Body of pancreas (tissue), 4 donors: ENCODE results near the gene ZP2. TPM values are rescaled to one million over a fixed set of nuclear protein-coding genes. Genes with fewer than 3 reads are reported as not detected.
"Not testable (repeated sequence)": the region's sequence is repeated elsewhere in the genome, so short reads cannot be mapped to it uniquely, and the experiment has no call there.

Experiments used
- ATAC-seq: fragments of 150-250 bp; one replicate; pipeline ENCODE4 v1.9.1; 2016
- DNase-seq, 4 donors: peaks; one replicate each; pipeline ENCODE4 v3.0.0-alpha.2; 2019
- H3K27ac ChIP-seq, 4 donors: fragments of 200-600 bp; sonication (generic); 1 replicate in 3 of 4; 2 replicates in 1 of 4; pipeline versions ENCODE4 v1.5.1 to v1.6.1; 2016 to 2019; ENCODE audit warnings: mild to moderate bottlenecking in 1 of 4, mixed read lengths in 1 of 4, moderate library complexity in 1 of 4
- H3K27me3 ChIP-seq, 2 donors: fragments of 200-600 bp; sonication (generic); one replicate each; pipeline ENCODE4 v1.6.0; 2016; ENCODE audit warnings: mild to moderate bottlenecking in 1 of 2
- H3K36me3 ChIP-seq, 2 donors: fragments of 200-600 bp; sonication (generic); replicated peaks in 1 of 2; 2 replicates each; pipeline ENCODE4 v1.5.1; 2016; ENCODE audit warnings: low read depth in 2 of 2; ENCODE audit not compliant: insufficient read depth in 1 of 2
- H3K4me1 ChIP-seq: fragments of 200-600 bp; sonication (generic); one replicate; pipeline ENCODE4 v1.6.0; 2016
- H3K4me3 ChIP-seq, 2 donors: fragments of 200-600 bp; sonication (generic); 1 replicate in 1 of 2; 2 replicates in 1 of 2; pipeline ENCODE4 v1.5.1; 2016 to 2019
- H3K9me3 ChIP-seq, 3 donors: fragments of 200-600 bp; sonication (generic); 1 replicate in 2 of 3; 2 replicates in 1 of 3; pipeline ENCODE4 v1.5.1; 2016
- POLR2A ChIP-seq, 3 donors: fragments of 450-650 bp; IDR thresholded peaks; one replicate each; pipeline ENCODE4 v1.6.1; 2016; ENCODE audit warnings: antibody characterized with exemption in 3 of 3, mild to moderate bottlenecking in 2 of 3
- WGBS, 2 donors: methylation state at CpG; one replicate each; pipeline ENCODE4 v1.1.5; 2017; 5-methylcytosine and 5-hydroxymethylcytosine counted together
- intact Hi-C: fragments of 100-400 bp; cut with DNase I; formaldehyde crosslinking; loops from one replicate; pipeline ENCODE4 v1.15.1; 2023
- total RNA-seq, 2 donors: library from RNA; depleted of rRNA; stranded (reverse); fragments of >200 nt; gene quantifications; one replicate each; pipeline ENCODE4 v1.1.0, GENCODE V29; 2016
- TF ChIP-seq, protein P1 (sequence below), 7 experiments: fragments of 450-650 bp in 4 of 7; fragments of 200-600 bp in 3 of 7; sonication (generic) in 3 of 7; IDR thresholded peaks; one replicate each; pipeline ENCODE4 v1.5.1; 2016 to 2019; ENCODE audit warnings: antibody characterized with exemption in 7 of 7

ZP2 gene
- total RNA-seq, 2 donors from 2014 or later, result not detected

DNA sequence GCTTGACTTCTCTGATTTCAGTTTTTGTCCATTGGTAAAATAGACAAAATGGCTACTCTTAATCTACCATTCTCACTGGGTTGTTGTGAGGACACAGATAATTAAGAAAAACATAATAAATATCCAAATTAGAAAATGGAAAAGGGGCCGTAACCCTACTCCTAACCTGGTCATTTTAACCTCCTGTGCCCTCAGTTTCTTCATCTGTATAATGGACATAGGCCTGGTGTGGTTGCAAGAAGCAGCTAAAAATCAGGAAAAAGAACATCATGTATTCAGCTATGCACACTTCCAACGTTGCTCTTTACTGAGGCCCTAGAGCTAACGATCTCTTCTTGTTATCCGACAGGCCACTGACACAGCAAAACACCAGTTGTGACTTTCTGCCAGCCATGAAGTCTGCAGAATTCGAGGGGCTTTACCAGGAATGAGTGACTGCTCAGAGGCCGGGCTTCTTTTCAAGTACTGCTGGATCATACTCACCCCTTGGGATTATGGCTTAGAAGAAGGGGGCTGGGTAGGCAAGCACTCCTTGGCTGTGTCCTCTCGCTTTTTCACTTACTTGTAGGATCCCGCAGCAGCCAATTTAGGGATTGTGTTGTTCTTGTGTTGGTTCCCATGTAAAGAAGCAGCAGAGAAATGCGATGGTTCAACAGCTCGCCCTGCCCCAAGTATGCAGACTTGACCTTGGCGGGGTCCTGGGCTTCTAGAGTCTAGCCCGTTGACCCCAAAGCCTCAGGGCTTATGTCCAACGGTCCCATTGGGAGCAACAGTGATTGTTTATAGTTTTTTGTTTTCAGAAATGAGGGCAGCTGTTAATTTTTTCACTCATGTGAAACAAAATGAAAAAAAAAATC lies 32.0 kb downstream of the ZP2 start:
- no peak for TF ChIP-seq POLR2A (IDR thresholded peaks at IDR 0.05)
- TF ChIP-seq, protein P1, sequence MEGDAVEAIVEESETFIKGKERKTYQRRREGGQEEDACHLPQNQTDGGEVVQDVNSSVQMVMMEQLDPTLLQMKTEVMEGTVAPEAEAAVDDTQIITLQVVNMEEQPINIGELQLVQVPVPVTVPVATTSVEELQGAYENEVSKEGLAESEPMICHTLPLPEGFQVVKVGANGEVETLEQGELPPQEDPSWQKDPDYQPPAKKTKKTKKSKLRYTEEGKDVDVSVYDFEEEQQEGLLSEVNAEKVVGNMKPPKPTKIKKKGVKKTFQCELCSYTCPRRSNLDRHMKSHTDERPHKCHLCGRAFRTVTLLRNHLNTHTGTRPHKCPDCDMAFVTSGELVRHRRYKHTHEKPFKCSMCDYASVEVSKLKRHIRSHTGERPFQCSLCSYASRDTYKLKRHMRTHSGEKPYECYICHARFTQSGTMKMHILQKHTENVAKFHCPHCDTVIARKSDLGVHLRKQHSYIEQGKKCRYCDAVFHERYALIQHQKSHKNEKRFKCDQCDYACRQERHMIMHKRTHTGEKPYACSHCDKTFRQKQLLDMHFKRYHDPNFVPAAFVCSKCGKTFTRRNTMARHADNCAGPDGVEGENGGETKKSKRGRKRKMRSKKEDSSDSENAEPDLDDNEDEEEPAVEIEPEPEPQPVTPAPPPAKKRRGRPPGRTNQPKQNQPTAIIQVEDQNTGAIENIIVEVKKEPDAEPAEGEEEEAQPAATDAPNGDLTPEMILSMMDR (IDR thresholded peaks at IDR 0.05), result no peak
- Histone ChIP-seq H3K36me3 (peaks cover 0 to 19% of the 10 kb centered on the region in 2 donors), H3K4me3 (no peak overlapping the region), H3K27ac (no peak overlapping the region), H3K4me1 (no peaks in the 10 kb centered on the region), H3K27me3 (no peaks in the 10 kb centered on the region), H3K9me3 (no peaks in the 10 kb centered on the region)
- WGBS, 2 donors, result 75 to 83% methylated on average over 13 of the region's 13 CpGs
- DNase-seq (peak in 1 of 4 donors; percentile 13), ATAC-seq (no peak)
- intact Hi-C loops, result no loop called here

DNA sequence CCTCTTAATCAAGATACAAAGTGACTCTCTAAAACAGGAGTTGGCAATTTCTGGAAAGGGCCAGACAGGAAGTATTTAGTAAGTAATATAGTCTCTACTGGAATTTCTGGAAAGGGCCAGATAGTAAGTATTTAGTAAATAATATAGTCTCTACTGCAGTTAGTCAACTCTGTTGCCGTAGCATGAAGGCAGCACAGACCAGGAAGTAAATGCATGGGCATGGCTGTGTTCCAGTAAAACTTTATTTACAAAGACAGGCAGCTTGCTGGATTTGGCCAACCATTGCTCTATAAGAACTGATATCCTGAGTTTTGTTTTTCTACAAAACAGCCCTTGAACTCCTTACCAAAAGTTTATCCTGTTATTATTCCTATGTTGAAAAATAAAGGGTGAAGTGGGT lies 36.0 kb downstream of the ZP2 start:
- TF ChIP-seq, protein P1 (IDR thresholded peaks at IDR 0.05), result no peak
- no peak for TF ChIP-seq POLR2A (IDR thresholded peaks at IDR 0.05)
- intact Hi-C loops, result no loop called here
- Histone ChIP-seq H3K36me3 (peaks cover 0 to 14% of the 10 kb centered on the region in 2 donors), H3K27me3 (no peaks in the 10 kb centered on the region), H3K4me1 (no peaks in the 10 kb centered on the region), H3K4me3 (no peak overlapping the region), H3K9me3 (no peaks in the 10 kb centered on the region), H3K27ac (no peak overlapping the region)
- DNase-seq (no peak), ATAC-seq (no peak)
- whole genome bisulfite sequencing, 2 donors, result 81 to 88% methylated on average over 1 of the region's 1 CpG

DNA sequence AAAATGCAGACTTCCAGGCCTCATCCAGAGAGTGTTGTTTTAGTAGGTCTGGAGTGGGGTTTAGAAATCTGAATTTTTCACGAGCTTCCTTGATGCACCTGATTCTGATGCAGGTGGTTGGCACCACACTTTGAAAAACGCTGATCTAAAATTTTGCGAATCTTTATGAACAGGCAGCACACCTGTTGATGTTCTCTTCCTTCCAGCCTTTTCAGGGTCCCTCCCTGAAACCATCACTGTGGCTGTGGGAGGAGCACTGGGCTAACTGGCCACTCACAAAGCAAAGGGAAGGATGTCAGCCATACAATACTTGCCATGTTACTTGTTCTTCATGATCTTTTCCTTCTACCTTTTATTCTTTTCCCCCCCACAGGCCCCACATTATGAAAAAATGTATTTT lies 38.7 kb downstream of the ZP2 start:
- Histone ChIP-seq H3K27me3 (no peaks in the 10 kb centered on the region), H3K9me3 (no peaks in the 10 kb centered on the region), H3K36me3 (peaks cover 0 to 7% of the 10 kb centered on the region in 2 donors), H3K27ac (no peak overlapping the region), H3K4me3 (no peak overlapping the region), H3K4me1 (no peaks in the 10 kb centered on the region)
- intact Hi-C loops, result no loop called here
- TF ChIP-seq, protein P1 (IDR thresholded peaks at IDR 0.05), result no peak
- no peak for TF ChIP-seq POLR2A (IDR thresholded peaks at IDR 0.05)
- no peak for DNase-seq
- no peak for ATAC-seq
- 81 to 84% methylated on average over 3 of the region's 3 CpGs for WGBS, 2 donors

DNA sequence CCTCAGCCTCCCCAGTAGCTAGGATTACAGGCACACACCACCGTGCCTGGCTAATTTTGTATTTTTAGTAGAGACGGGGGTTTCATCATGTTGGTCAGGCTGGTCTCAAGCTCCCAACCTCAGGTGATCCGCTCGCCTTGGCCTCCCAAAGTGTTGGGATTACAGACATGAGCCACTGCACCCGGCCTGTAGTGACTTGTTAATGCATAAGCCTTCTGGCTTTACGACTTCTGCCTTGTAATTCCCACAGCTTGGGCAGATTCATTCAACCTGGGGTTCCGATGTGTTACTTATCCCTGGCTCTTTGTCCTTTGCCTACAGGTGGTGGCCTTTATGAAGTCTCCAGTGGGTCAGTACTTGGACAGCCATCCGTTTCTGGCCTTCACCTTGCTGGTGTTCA lies 41.3 kb downstream of the ZP2 start:
- intact Hi-C loops, H3K4me1 ChIP-seq, H3K27me3 ChIP-seq, H3K4me3 ChIP-seq, DNase-seq, ATAC-seq, H3K27ac ChIP-seq, H3K9me3 ChIP-seq: not testable (repeated sequence)
- 90 to 91% methylated on average over 8 of the region's 8 CpGs for WGBS, 2 donors
- H3K36me3 ChIP-seq, result peaks cover 0 to 10% of the 10 kb centered on the region in 2 donors

DNA sequence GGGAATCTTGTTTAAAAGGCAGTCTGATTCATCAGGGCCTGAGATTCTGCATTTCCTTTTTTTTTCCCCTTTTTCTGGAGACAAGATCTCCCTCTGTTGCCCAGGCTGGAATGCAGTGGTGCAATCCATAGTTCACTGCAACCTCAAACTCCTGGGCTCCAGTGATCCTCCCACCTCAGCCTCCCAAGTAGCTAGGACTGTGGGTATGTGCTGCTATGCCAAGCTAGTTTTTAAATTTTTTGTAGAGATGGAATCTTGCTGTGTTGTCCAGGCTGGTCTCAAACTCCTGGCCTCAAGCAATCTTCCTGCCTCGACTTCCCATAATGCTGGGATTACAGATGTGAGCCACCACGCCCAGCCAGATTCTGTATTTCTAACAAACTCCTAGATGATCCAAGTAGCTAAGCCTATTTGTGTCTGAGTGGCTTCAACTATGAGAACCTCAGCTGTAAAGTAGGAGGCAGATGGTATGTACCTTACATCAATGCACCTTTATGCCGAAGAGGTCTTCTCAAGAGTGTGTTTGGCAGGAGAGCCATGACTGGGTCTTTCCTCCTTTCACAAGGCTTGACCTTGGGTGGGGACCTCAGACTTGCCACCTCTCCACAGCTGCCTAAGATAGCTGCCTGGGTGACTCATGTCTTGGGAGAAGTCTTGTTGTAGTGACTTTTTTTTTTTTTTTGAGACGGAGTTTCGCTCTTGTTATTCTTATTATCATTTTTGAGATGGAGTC lies 42.0 kb downstream of the ZP2 start:
- WGBS, 2 donors, result 92 to 94% methylated on average over 5 of the region's 5 CpGs
- ATAC-seq (no peak), DNase-seq (no peak)
- no peak overlapping the region for H3K4me3 ChIP-seq
- intact Hi-C loops, result no loop called here
- no peak overlapping the region for H3K27ac ChIP-seq
- H3K4me1 ChIP-seq, result no peaks in the 10 kb centered on the region
- TF ChIP-seq, protein P1 (IDR thresholded peaks at IDR 0.05), result no peak
- no peak for TF ChIP-seq POLR2A (IDR thresholded peaks at IDR 0.05)
- H3K9me3 ChIP-seq, result no peaks in the 10 kb centered on the region
- H3K27me3 ChIP-seq, result no peaks in the 10 kb centered on the region
- H3K36me3 ChIP-seq, result peaks cover 0 to 8% of the 10 kb centered on the region in 2 donors
